HepG2 (cell line): ENCODE data around the gene SCARB2. TPM values are rescaled to one million over a fixed set of nuclear protein-coding genes. Genes with fewer than 3 reads are reported as not detected.

Source experiments
- AHR ChIP-seq: IDR thresholded peaks from 2 replicates; pipeline ENCODE4 v1.6.1; 2018; ENCODE audit warnings: missing genetic modification reagents, missing compliant biosample characterization
- ARNTL ChIP-seq: sonication (generic); formaldehyde crosslinking; IDR thresholded peaks from 2 replicates; pipeline ENCODE4 v1.4.0; 2020; ENCODE audit warnings: mild to moderate bottlenecking, missing genetic modification reagents
- EP300 ChIP-seq, 3 experiments: sonication (generic) in 1 of 3; formaldehyde crosslinking in 1 of 3; IDR thresholded peaks; 2 replicates each; pipeline versions ENCODE4 v1.5.1 to v1.6.1; 2011 to 2020; ENCODE audit warnings: low read depth in 2 of 3, low read length in 2 of 3, borderline replicate concordance in 1 of 3, improper control_type of control experiment in 1 of 3, mild to moderate bottlenecking in 1 of 3, missing genetic modification reagents in 1 of 3, moderate library complexity in 1 of 3
- JARID2 ChIP-seq: sonication (generic); formaldehyde crosslinking; IDR thresholded peaks from 2 replicates; pipeline ENCODE4 v1.8.1; 2023; ENCODE audit warnings: missing genetic modification reagents, inconsistent platforms; ENCODE audit not compliant: insufficient replicate concordance
- JUNB ChIP-seq: sonication (generic); formaldehyde crosslinking; IDR thresholded peaks from 2 replicates; pipeline ENCODE4 v1.8.0; 2022; ENCODE audit warnings: missing genetic modification reagents, mild to moderate bottlenecking, borderline replicate concordance
- KAT7 ChIP-seq: IDR thresholded peaks from 2 replicates; pipeline ENCODE4 v1.6.1; 2018; ENCODE audit warnings: borderline replicate concordance, missing compliant biosample characterization
- KDM4B ChIP-seq: sonication (generic); formaldehyde crosslinking; IDR thresholded peaks from 2 replicates; pipeline ENCODE4 v1.4.0; 2020; ENCODE audit warnings: missing genetic modification reagents
- NFKB2 ChIP-seq: sonication (generic); formaldehyde crosslinking; IDR thresholded peaks from 2 replicates; pipeline ENCODE4 v1.4.0; 2020; ENCODE audit warnings: missing genetic modification reagents, borderline replicate concordance
- NFRKB ChIP-seq: fragments of 450-650 bp; IDR thresholded peaks from 2 replicates; pipeline ENCODE4 v1.6.1; 2017
- PHF21A ChIP-seq: sonication (generic); formaldehyde crosslinking; IDR thresholded peaks from 2 replicates; pipeline ENCODE4 v1.5.0; 2020; ENCODE audit warnings: mild to moderate bottlenecking, missing genetic modification reagents
- SAFB2 ChIP-seq: sonication (generic); formaldehyde crosslinking; IDR thresholded peaks from 2 replicates; pipeline ENCODE4 v1.5.1; 2020; ENCODE audit warnings: missing genetic modification reagents, low read depth, mild to moderate bottlenecking, borderline replicate concordance
- SIN3B ChIP-seq: fragments of 150-350 bp; IDR thresholded peaks from 2 replicates; pipeline ENCODE4 v1.6.1; 2014; ENCODE audit warnings: low read length
- SUZ12 ChIP-seq: fragments of 150-350 bp; IDR thresholded peaks from 2 replicates; pipeline ENCODE4 v1.6.1; 2014; ENCODE audit warnings: low read depth, low read length
- ZFP41 ChIP-seq: sonication (generic); formaldehyde crosslinking; IDR thresholded peaks from 2 replicates; pipeline ENCODE4 v1.4.0; 2020; ENCODE audit warnings: mild to moderate bottlenecking, missing genetic modification reagents, borderline replicate concordance
- ZNF350 ChIP-seq: sonication (generic); formaldehyde crosslinking; IDR thresholded peaks from 2 replicates; pipeline ENCODE4 v1.4.0; 2020; ENCODE audit warnings: mild to moderate bottlenecking, low read depth, missing genetic modification reagents, borderline replicate concordance
- ZNF790 ChIP-seq: sonication (generic); formaldehyde crosslinking; IDR thresholded peaks from 2 replicates; pipeline ENCODE4 v1.8.0; 2022; ENCODE audit warnings: missing genetic modification reagents, mild to moderate bottlenecking, borderline replicate concordance
- ZNF883 ChIP-seq: sonication (generic); formaldehyde crosslinking; IDR thresholded peaks from 2 replicates; pipeline ENCODE4 v1.5.1; 2020; ENCODE audit warnings: mild to moderate bottlenecking, missing genetic modification reagents; ENCODE audit errors: not compliant biosample characterization
- polyA plus RNA-seq, 8 experiments: library from polyadenylated mRNA; depleted of rRNA in 3 of 8; stranded (reverse) in 7 of 8; unstranded in 1 of 8; fragments of >200 nt; fragmentation: Illumina TruSeq in 4 of 8; extraction: Trizol in 4 of 8; gene quantifications; 2 replicates each; pipeline versions ENCODE4 v1.2.1 to v1.2.3, GENCODE V29; 2011 to 2016; ENCODE audit warnings: low read depth in 4 of 8, missing spikeins in 1 of 8, mixed read lengths in 1 of 8; ENCODE audit not compliant: insufficient read depth in 1 of 8
- total RNA-seq, 5 experiments: library from RNA; depleted of rRNA; stranded (reverse); fragments of >200 nt; fragmentation: Illumina TruSeq; extraction: Trizol; gene quantifications; 2 replicates each; pipeline ENCODE4 v1.2.3, GENCODE V29; 2016; ENCODE audit warnings: low read depth in 1 of 5
- TF ChIP-seq, protein P1 (sequence below): sonication (generic); formaldehyde crosslinking; IDR thresholded peaks from 2 replicates; pipeline ENCODE4 v1.4.0; 2020; ENCODE audit warnings: missing genetic modification reagents
- TF ChIP-seq, protein P2 (sequence below): IDR thresholded peaks from 2 replicates; pipeline ENCODE4 v1.6.1; 2012; ENCODE audit warnings: low read length, improper control_type of control experiment
- TF ChIP-seq, protein P3 (sequence below): sonication (generic); formaldehyde crosslinking; IDR thresholded peaks from 2 replicates; pipeline ENCODE4 v1.4.0; 2020; ENCODE audit warnings: missing genetic modification reagents
- TF ChIP-seq, protein P4 (sequence below): sonication (generic); formaldehyde crosslinking; conservative IDR thresholded peaks from 2 replicates; pipeline ENCODE4 v1.4.0; 2020; ENCODE audit warnings: missing genetic modification reagents

SCARB2 gene
- total and polyA plus RNA-seq, 2 of the 13 experiments (the other 11 are each of a cell fraction or from before 2014, with no cell fraction given): 40.6 to 43.4 TPM

DNA sequence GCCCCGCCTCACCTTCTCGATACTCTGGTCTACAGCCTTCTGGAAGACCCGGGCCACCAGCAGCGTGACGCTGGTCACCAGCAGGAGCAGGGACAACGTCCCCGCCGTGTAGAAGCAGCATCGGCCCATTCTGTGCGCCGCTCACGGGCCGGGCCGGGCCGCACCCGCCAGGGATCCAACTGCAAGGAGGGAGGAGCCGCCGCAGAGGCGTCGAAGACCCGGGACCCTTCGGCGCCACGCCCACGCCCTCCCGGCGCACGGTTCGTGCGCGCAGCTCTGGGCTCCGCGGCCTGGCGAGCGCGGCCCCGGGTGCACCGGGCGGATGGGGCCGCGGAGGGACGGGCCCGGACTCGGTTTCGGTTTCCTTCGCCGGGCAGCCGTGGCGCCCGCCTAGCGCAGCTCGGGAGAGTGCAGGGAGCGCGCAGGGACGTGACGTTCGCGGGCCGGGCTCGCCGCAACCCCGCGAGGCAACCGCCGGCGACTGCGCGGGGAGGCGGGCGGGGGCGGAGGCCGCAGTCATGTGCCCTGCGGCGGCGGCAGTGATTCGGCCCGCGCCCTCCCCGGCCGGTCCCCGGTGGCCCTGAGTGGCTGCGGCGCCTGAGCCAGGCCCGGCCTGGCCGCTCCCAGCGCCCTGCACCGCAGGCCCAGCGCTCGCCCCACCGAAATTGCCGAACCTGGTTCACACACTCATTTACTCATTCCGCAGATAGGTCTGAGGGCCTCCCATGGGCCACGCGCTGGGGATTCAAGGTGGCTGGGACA lies at the start of gene SCARB2 (continued):
- TF ChIP-seq, protein P1, sequence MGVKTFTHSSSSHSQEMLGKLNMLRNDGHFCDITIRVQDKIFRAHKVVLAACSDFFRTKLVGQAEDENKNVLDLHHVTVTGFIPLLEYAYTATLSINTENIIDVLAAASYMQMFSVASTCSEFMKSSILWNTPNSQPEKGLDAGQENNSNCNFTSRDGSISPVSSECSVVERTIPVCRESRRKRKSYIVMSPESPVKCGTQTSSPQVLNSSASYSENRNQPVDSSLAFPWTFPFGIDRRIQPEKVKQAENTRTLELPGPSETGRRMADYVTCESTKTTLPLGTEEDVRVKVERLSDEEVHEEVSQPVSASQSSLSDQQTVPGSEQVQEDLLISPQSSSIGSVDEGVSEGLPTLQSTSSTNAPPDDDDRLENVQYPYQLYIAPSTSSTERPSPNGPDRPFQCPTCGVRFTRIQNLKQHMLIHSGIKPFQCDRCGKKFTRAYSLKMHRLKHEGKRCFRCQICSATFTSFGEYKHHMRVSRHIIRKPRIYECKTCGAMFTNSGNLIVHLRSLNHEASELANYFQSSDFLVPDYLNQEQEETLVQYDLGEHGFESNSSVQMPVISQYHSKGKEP (CRISPR knock-in tag): 0 out of 2 replicates have a peak, but pooled peaks have one; percentile 51
- TF ChIP-seq EP300 (IDR thresholded peaks at IDR 0.05; ENCODE audit: low read depth in 2 of 2, low read length in 2 of 2) (no peak; a peak in 1 of 4 replicates), EP300 (CRISPR knock-in tag; IDR thresholded peaks at IDR 0.05; ENCODE audit: borderline replicate concordance) (no peak), JUNB (CRISPR knock-in tag) (no peak), ARNTL (CRISPR knock-in tag) (0 out of 2 replicates have a peak, but pooled peaks have one; percentile 54), KAT7 (CRISPR knock-in tag) (peak; percentile 58; the same call in 1 of the 2 replicates), SIN3B (no peak), ZNF790 (no peak), ZNF350 (CRISPR knock-in tag) (no peak), NFKB2 (CRISPR knock-in tag) (peak; percentile 36; the same call in 1 of the 2 replicates), ZFP41 (CRISPR knock-in tag) (no peak; the same call in 1 of the 2 replicates), NFRKB (no peak), KDM4B (CRISPR knock-in tag) (0 out of 2 replicates have a peak, but pooled peaks have one; percentile 5), SAFB2 (CRISPR knock-in tag) (no peak), JARID2 (CRISPR knock-in tag) (no peak), SUZ12 (no peak), PHF21A (CRISPR knock-in tag) (peak; percentile 43; the same call in 1 of the 2 replicates), ZNF883 (CRISPR knock-in tag) (peak; percentile 59), AHR (no peak)
- TF ChIP-seq, protein P2, sequence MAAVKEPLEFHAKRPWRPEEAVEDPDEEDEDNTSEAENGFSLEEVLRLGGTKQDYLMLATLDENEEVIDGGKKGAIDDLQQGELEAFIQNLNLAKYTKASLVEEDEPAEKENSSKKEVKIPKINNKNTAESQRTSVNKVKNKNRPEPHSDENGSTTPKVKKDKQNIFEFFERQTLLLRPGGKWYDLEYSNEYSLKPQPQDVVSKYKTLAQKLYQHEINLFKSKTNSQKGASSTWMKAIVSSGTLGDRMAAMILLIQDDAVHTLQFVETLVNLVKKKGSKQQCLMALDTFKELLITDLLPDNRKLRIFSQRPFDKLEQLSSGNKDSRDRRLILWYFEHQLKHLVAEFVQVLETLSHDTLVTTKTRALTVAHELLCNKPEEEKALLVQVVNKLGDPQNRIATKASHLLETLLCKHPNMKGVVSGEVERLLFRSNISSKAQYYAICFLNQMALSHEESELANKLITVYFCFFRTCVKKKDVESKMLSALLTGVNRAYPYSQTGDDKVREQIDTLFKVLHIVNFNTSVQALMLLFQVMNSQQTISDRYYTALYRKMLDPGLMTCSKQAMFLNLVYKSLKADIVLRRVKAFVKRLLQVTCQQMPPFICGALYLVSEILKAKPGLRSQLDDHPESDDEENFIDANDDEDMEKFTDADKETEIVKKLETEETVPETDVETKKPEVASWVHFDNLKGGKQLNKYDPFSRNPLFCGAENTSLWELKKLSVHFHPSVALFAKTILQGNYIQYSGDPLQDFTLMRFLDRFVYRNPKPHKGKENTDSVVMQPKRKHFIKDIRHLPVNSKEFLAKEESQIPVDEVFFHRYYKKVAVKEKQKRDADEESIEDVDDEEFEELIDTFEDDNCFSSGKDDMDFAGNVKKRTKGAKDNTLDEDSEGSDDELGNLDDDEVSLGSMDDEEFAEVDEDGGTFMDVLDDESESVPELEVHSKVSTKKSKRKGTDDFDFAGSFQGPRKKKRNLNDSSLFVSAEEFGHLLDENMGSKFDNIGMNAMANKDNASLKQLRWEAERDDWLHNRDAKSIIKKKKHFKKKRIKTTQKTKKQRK: no peak
- TF ChIP-seq, protein P3, sequence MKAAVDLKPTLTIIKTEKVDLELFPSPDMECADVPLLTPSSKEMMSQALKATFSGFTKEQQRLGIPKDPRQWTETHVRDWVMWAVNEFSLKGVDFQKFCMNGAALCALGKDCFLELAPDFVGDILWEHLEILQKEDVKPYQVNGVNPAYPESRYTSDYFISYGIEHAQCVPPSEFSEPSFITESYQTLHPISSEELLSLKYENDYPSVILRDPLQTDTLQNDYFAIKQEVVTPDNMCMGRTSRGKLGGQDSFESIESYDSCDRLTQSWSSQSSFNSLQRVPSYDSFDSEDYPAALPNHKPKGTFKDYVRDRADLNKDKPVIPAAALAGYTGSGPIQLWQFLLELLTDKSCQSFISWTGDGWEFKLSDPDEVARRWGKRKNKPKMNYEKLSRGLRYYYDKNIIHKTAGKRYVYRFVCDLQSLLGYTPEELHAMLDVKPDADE (CRISPR knock-in tag): no peak
- TF ChIP-seq, protein P4, sequence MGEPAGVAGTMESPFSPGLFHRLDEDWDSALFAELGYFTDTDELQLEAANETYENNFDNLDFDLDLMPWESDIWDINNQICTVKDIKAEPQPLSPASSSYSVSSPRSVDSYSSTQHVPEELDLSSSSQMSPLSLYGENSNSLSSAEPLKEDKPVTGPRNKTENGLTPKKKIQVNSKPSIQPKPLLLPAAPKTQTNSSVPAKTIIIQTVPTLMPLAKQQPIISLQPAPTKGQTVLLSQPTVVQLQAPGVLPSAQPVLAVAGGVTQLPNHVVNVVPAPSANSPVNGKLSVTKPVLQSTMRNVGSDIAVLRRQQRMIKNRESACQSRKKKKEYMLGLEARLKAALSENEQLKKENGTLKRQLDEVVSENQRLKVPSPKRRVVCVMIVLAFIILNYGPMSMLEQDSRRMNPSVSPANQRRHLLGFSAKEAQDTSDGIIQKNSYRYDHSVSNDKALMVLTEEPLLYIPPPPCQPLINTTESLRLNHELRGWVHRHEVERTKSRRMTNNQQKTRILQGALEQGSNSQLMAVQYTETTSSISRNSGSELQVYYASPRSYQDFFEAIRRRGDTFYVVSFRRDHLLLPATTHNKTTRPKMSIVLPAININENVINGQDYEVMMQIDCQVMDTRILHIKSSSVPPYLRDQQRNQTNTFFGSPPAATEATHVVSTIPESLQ (CRISPR knock-in tag): no peak
